Measurements from ENCODE around the gene NRIP3.

DNA sequence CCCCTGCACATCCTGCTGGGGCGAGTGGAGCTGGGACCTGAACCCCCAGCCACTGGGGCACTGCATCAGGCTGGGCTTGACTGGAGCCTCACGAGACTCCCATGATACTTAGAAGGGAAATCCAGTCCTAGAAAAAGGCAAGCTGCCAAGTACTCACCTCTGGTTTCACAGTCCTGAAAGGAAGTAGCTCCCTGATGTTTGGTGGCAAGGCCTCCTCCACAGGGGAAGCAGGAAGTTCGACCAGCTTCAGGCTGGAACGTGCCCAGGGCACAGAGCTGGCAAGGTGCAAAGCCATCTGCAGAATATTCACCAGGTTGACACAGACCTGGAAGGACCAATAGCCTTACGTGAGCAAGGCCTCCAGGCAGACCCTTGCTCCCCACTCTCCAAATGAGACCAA lies 26.8 kb upstream of the NRIP3 start:
- TF ChIP-seq JUND (IDR thresholded peaks at IDR 0.05): no peak
- TF ChIP-seq, protein P1, sequence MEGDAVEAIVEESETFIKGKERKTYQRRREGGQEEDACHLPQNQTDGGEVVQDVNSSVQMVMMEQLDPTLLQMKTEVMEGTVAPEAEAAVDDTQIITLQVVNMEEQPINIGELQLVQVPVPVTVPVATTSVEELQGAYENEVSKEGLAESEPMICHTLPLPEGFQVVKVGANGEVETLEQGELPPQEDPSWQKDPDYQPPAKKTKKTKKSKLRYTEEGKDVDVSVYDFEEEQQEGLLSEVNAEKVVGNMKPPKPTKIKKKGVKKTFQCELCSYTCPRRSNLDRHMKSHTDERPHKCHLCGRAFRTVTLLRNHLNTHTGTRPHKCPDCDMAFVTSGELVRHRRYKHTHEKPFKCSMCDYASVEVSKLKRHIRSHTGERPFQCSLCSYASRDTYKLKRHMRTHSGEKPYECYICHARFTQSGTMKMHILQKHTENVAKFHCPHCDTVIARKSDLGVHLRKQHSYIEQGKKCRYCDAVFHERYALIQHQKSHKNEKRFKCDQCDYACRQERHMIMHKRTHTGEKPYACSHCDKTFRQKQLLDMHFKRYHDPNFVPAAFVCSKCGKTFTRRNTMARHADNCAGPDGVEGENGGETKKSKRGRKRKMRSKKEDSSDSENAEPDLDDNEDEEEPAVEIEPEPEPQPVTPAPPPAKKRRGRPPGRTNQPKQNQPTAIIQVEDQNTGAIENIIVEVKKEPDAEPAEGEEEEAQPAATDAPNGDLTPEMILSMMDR (IDR thresholded peaks at IDR 0.05; ENCODE audit: low read depth, low read length, missing input control): no peak
- no peak for TF ChIP-seq RAD21 (IDR thresholded peaks at IDR 0.05)
- TF ChIP-seq YY1 (IDR thresholded peaks at IDR 0.05): no peak
- TF ChIP-seq, protein P2, sequence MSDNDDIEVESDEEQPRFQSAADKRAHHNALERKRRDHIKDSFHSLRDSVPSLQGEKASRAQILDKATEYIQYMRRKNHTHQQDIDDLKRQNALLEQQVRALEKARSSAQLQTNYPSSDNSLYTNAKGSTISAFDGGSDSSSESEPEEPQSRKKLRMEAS (IDR thresholded peaks at IDR 0.05): no peak
- TF ChIP-seq EGR1 (IDR thresholded peaks at IDR 0.05; ENCODE audit: low read depth in 2 of 2): no peak
- no peak for TF ChIP-seq GABPA (IDR thresholded peaks at IDR 0.05 in 1 of 2, conservative IDR thresholded peaks at IDR 0.05 in 1 of 2)
- no peak for TF ChIP-seq TAF1 (conservative IDR thresholded peaks at IDR 0.05)
- TF ChIP-seq, protein P3, sequence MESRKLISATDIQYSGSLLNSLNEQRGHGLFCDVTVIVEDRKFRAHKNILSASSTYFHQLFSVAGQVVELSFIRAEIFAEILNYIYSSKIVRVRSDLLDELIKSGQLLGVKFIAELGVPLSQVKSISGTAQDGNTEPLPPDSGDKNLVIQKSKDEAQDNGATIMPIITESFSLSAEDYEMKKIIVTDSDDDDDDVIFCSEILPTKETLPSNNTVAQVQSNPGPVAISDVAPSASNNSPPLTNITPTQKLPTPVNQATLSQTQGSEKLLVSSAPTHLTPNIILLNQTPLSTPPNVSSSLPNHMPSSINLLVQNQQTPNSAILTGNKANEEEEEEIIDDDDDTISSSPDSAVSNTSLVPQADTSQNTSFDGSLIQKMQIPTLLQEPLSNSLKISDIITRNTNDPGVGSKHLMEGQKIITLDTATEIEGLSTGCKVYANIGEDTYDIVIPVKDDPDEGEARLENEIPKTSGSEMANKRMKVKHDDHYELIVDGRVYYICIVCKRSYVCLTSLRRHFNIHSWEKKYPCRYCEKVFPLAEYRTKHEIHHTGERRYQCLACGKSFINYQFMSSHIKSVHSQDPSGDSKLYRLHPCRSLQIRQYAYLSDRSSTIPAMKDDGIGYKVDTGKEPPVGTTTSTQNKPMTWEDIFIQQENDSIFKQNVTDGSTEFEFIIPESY (IDR thresholded peaks at IDR 0.05): no peak
- no peak for TF ChIP-seq SP1 (IDR thresholded peaks at IDR 0.05)
- no peak for TF ChIP-seq RXRA (IDR thresholded peaks at IDR 0.05)
- TF ChIP-seq, protein P4, sequence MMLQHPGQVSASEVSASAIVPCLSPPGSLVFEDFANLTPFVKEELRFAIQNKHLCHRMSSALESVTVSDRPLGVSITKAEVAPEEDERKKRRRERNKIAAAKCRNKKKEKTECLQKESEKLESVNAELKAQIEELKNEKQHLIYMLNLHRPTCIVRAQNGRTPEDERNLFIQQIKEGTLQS (IDR thresholded peaks at IDR 0.05): no peak
- TF ChIP-seq, protein P5, sequence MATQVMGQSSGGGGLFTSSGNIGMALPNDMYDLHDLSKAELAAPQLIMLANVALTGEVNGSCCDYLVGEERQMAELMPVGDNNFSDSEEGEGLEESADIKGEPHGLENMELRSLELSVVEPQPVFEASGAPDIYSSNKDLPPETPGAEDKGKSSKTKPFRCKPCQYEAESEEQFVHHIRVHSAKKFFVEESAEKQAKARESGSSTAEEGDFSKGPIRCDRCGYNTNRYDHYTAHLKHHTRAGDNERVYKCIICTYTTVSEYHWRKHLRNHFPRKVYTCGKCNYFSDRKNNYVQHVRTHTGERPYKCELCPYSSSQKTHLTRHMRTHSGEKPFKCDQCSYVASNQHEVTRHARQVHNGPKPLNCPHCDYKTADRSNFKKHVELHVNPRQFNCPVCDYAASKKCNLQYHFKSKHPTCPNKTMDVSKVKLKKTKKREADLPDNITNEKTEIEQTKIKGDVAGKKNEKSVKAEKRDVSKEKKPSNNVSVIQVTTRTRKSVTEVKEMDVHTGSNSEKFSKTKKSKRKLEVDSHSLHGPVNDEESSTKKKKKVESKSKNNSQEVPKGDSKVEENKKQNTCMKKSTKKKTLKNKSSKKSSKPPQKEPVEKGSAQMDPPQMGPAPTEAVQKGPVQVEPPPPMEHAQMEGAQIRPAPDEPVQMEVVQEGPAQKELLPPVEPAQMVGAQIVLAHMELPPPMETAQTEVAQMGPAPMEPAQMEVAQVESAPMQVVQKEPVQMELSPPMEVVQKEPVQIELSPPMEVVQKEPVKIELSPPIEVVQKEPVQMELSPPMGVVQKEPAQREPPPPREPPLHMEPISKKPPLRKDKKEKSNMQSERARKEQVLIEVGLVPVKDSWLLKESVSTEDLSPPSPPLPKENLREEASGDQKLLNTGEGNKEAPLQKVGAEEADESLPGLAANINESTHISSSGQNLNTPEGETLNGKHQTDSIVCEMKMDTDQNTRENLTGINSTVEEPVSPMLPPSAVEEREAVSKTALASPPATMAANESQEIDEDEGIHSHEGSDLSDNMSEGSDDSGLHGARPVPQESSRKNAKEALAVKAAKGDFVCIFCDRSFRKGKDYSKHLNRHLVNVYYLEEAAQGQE (IDR thresholded peaks at IDR 0.05): no peak
- TF ChIP-seq FOXA2 (IDR thresholded peaks at IDR 0.05): no peak

Data from liver (tissue), 3 donors.